Dermis blood vessel endothelial cell (primary cell): ENCODE results near the gene RTKN. TPM values are rescaled to one million over a fixed set of nuclear protein-coding genes. Genes with fewer than 3 reads are reported as not detected.
"Not testable (repeated sequence)": the region's sequence is repeated elsewhere in the genome, so short reads cannot be mapped to it uniquely, and the experiment has no call there.

Experiments
- DNase-seq: peaks from one replicate; pipeline ENCODE4 v3.0.0; 2010
- total RNA-seq: library from RNA; depleted of rRNA; stranded (reverse); fragments of >200 nt; gene quantifications from 2 replicates; pipeline ENCODE4 v1.2.3, GENCODE V29; 2014

Gene RTKN
- total RNA-seq, 1 donor from 2014 or later, result 21.6 TPM

DNA sequence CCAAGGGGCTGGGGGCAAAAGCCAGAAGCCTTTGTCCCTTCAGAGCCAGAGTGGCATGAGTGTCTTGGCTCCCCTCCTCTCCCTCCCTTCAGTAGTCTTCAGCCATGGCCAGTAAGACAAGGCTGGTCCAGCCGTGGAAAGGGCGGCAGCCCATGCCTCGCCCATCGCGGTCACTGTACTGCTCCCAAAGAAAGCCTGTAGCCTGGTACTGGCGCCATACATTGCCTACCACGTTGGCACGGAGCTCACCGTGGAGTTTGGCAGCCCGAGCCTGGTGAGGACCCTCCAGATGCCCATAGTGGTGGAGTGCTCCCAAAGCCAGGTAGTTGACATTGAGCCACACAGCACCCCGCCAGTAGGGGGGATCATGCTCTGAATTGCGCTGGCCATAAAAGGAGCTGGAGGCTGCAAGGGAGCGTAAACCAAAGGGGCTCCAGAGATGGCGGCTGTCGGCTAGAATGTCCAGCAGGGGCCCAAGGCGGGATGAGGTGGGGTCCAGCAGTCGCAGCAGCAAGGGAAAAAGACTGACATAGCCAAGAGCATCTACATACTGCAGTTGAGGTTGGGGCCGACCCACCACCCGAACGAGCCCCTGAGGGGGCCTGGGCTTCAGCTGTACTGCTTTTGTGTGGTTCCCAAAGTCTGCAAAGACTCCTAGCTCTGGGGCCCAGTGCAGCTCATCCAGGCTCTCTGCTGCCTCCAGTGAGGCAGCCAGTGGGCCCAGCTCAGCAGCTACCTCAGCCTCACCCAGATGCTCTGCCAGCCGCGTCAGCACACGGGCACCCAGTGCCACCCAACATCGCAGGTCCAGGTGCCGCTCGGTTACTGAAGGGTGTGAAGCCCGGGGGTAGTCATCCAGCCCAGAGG is 19.7 kb upstream of the RTKN start:
- no peak for DNase-seq

DNA sequence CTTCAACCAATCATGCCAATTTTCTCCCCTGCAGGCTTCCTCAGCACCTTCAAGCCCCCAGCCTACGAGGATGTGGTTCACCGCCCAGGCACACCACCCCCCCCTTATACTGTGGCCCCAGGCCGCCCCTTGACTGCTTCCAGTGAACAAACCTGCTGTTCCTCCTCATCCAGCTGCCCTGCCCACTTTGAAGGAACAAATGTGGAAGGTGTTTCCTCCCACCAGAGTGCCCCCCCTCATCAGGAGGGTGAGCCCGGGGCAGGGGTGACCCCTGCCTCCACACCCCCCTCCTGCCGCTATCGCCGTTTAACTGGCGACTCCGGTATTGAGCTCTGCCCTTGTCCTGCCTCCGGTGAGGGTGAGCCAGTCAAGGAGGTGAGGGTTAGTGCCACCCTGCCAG is 18.4 kb upstream of the RTKN start:
- DNase-seq, result not testable (repeated sequence)

DNA sequence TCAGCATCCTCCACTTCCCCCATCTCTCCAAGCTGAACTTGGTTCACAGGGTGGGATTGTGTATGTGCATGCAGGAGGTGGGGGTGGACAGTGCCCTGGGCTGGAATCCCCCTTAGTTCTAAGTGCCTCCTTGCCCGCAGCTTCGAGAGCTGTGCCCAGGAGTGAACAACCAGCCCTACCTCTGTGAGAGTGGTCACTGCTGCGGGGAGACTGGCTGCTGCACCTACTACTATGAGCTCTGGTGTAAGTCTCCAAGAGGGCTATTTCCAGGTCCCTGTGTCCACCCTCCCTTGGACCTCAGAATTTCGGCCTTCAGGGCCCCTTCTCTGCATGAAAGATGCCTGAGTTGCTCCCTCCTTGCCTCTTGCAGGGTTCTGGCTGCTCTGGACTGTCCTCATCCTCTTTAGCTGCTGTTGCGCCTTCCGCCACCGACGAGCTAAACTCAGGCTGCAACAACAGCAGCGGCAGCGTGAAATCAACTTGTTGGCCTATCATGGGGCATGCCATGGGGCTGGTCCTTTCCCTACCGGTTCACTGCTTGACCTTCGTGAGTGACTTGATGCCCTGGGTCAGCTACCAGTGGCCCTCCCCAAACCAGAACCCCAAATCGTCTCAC is 17.9 kb upstream of the RTKN start:
- DNase-seq, result not testable (repeated sequence)

DNA sequence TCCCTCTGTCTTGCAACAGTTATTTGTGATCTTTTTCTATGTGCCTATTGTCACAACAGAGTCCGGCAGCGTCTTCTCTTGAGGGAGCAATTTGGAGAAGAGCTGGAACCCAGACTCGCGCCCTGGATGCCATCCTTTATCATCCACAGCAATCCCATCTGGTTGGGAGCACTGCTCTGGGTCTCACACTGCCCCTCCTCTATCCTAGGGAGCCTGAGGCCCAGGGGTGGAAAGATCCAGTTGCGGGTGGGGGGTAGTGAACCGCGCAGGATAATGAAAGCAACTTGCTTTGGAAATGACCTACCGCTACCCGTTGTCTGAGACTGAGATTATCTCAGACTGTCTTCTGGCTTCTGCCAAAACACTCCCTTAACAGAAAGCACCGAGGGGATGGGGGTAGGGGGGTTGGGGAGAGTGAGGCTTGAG is 17.2 kb upstream of the RTKN start:
- no peak for DNase-seq

DNA sequence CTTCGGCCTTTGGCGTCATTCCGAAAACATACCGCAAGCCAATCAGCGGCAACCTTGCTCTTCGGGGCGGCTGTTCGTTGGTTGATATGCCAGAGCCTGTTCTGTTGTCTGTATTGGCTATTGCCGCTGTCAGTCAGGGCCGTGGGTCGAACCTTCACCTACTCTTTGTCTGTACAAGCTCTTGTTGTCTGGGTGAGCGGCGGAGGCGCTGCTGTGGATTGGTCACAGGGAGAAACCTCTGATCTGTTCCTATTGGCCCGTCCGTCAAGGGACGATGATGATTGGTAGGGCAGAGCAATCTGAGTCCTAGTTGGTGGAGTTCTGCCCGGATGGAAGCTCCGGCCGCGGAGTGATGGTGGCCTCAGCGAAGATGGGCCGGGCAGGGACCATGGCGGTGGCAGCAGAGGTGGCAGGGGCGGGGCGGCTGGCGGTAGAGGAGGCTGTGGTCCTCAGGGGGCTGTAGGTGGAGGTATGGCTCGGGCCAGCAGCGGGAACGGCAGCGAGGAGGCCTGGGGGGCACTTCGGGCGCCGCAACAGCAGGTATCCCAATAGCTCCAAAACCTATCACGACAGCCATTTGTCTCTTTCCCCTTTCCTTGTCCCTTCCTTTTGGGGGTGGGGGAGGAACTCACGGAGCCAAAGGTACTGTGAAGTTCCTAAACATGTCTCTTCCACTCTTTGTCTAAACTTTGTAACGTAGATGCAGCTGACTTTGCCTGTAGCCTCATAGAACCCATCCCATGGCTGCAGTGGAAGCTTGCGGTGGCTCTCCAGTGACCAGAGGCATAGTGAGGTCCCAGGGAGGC is 16.6 kb upstream of the RTKN start, which contains the start of gene WBP1:
WBP1 (plus strand) TSS at position 307 of the 806 bp plus-strand sequence; CDS start at position 472, 165 bp downstream.
- DNase-seq, result peak; percentile 100

DNA sequence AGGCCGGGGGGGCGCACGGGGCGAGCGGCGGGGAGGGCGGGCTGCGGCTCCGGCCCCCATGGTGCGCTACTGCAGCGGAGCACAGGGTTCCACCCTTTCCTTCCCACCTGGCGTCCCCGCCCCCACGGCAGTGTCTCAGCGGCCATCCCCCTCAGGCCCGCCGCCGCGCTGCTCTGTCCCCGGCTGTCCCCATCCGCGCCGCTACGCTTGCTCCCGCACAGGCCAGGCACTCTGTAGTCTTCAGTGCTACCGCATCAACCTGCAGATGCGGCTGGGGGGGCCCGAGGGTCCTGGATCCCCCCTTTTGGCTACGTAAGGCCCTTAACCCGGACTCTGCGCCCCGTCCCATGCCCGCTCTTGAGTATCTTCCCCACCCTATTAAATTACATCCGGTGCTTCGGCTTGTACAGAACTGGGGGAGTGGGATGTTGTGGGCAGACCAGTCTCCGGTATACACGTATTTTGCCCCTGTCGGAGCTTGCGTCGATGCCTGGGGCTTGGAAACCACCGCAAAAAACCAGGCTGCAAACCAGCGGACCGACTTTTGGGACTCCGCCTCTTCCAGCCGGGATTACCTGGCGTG is 15.9 kb upstream of the RTKN start:
- DNase-seq, result peak; percentile 58

DNA sequence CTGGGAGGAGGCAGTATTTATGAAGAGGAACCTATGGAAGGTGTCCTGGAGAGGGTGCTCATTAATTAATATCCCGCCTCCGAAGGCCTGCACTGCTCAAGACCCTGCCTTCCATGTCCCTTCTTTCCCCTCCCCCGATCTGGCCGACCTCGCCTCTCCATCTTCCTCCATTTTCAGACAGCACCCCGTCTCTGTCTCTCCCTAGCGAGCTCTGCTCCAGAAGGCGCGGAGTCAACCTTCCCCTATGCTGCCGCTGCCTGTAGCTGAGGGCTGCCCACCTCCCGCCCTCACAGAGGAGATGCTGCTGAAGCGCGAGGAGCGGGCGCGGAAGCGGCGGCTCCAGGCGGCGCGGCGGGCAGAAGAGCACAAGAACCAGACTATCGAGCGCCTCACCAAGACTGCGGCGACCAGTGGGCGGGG is 15.4 kb upstream of the RTKN start:
- no peak for DNase-seq

DNA sequence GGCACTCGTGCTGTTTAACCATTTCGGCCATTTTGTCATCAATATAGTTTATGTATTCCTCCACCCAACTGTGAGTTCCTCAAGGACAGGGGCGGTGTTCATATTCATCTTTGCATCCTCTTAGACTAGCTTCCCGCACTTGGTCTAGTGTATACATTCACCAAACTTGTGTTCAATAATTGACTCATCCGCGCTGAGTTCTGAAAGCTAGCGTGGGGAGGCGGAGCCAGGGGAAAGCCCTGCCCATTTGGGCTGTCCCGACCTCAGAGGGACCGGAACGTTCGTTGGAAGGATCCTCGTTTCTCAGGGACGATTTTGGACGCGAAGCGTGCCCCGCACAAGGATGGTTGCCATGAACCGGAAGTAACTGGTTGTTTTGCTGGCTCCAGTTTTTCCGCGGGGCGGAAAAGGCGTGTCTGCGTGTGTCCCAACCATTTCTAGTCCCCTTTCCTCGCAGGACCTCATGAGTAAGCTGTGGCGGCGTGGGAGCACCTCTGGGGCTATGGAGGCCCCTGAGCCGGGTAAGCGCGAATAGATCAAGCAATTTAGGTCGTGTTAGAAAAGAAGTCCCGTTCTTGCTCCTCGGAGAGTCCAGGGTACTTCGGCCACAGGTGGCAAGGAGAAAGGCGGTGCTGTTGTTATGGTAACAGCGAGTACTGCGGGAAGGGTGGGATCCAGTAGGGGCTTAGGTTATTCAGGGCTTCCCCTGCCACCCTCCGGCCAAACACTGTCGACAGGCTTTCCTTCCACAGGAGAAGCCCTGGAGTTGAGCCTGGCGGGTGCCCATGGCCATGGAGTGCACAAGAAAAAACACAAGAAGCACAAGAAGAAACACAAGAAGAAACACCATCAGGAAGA is 13.1 kb upstream of the RTKN start, which contains the start of gene INO80B:
INO80B (plus strand) TSS at position 434 of the 858 bp plus-strand sequence; CDS start at position 464, 30 bp downstream.
- peak; percentile 99 for DNase-seq

DNA sequence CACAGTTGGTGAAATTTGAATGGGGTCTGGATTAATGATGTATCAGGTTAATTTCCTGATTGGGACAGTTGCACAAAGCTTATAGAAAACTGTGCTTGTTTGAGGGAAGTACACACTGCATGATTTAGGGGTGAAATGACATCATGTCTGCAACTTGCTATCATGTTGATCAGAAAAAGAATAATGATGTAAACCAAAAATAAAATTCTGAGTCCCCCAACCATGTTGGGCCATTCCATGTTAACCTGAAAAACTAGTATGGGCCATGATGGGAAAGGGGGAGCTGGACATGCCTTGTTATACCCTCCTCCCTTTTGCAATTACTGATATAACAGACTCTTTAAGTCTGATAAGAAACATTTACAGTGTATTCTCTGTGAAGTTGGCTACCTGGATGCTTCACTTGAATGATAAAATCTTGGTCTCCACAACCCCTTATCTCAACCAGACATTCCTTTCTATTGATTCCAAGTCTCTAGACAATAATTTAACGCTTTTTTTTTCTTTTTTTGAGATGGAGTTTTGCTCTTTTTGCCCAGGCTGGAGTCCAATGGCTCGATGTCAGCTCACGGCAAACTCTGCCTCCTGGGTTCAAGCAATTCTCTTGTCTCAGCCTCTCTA is 8.9 kb upstream of the RTKN start:
- DNase-seq, result no peak

DNA sequence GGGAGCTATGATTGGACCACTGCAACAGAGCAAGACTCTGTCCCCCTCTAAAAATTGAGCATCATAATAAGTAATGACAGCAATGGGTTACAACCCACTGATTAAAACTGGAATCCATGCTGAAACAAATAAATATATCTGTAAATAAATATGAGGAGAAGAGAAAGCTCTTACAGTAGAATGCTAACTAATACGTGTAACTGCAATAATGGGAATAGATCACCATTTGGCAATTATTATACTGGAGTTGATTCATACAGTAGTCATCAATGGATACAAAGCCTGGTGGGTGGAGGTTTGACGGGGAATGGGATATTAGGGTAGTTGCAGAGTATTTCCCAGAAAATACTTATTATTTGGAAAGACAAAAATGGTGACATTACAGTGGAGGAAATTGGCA is 7.0 kb upstream of the RTKN start:
- DNase-seq, result no peak

DNA sequence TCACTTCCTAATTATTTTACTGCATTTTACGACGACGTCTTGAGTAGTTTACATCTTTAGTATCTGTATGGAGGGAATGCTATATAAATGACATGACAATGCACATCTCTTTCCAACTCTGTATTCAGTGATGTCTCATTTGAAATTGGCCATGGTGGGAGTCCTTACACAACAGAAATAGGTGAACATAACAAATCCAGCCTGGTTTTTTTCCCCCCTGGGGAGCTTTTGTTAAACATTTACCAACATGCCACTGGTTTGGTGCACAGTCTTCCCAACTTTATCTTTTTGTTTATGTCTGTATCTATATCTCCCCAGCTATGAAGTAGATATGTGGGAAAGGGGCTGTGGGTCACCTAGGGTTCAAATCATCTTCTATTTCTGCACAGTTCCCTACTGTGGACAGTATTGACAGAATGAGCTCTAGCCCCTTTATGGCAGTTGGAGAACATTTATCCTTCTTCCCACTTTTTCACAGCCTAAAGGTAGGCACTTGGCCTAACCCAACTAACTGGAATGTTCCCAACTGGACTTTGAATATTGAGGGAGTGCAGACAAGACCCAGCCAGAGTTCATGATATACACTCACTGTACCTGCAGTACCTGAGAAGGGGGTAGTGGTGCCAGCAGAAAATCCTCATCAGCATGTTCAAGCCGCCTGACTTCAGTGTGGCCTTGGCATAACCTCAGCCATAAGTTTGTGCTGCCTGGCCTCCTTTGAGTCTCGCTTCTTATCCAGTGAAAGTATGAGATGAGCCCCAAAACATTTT is 5.7 kb upstream of the RTKN start:
- no peak for DNase-seq

DNA sequence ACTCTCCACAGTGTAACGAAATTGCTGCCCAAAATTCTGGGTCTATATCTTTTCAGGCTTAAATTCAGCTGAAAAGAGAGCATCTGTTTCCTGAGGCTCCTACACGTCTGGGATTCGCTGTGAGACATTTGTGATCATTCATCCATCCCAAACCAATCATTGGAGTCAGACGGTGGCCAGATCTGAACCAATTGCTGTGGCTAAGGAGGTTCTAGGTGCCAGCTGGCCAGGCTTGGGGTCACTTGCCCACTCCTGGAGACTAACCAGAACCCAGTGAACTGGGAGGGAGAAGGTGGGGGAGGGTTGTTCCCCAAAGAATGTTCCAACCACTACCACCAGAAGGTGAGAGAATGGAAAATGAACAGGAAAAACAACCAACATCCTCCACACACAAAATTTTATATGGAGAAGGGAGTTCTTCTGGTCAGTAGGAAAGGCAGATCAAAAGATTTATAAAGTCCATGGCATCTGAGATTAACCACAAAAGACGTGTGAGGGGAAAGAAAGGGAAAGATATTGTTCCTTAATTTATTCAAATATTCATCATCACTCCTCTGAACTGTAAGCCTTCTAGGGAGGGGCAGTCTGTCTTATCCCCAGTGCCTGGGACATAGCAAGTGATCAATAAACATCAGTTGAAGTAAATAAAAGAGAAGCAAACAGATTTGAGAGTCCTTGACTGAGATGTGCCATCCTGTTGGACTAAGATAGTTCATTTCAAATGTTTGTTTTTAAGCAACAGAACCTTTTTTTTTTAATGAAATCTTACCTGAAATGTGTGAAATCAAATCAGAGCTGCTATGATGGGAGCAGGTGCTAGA is 3.0 kb upstream of the RTKN start:
- no peak for DNase-seq

DNA sequence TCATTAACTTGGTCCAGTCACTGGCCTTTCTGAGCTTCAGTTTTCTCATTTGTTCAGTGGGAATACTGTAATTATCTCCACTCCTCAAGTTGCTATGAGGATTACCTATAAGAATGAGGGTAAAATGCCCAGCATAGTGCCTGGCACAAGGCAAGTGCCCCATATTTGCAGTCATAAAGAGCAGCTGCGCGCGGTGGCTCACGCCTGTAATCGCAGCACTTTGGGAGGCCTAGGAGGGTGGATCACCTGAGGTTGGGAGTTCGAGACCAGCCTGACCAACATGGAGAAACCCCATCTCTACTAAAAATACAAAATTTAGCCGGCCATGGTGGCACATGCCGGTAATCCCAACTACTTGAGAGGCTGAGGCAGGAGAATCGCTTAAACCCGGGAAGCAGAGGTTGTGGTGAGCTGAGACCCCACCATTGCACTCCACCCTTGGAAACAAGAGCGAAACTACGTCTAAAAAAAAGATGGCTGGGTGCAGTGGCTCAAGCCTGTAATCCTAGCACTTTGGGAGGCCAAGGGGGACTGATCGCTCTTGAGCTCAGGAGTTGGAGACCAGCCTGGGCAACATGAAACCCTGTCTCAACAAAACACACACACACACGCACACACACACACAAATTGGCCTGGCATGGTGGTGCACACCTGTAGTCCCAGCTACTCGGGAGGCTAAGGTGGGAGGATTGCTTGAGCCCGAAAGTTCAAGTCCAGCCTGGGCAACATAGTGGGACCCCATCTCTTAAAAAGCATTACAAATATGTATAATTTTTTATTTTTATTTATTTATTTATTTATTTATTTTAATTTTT is 953 bp upstream of the RTKN start:
- not testable (repeated sequence) for DNase-seq

DNA sequence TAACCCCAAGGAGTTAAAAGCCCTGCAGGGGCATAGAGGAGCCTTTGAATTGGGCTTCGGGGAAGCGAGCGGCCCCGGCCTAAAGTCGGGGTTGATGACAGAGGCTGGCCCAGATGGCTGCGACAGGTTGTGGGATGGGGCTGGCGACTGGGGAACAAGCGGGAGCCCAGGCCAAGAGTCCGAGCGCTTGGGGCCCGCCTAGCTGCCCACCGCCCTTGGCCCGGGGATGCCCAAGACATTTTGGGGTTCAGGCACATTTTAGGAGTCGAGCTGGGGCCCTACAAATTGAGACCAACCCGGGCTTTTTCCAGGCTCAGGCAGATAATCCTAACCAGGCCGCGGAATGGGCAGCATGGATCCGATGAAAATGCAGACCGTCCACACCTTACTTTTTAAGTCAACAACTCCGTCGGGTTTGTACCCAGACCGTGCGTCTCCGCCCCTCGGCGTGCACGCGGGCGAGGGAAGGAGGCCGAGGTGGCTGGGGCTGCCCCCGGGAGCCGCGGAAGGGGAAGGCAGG is 507 bp downstream of the RTKN start:
- no peak for DNase-seq

DNA sequence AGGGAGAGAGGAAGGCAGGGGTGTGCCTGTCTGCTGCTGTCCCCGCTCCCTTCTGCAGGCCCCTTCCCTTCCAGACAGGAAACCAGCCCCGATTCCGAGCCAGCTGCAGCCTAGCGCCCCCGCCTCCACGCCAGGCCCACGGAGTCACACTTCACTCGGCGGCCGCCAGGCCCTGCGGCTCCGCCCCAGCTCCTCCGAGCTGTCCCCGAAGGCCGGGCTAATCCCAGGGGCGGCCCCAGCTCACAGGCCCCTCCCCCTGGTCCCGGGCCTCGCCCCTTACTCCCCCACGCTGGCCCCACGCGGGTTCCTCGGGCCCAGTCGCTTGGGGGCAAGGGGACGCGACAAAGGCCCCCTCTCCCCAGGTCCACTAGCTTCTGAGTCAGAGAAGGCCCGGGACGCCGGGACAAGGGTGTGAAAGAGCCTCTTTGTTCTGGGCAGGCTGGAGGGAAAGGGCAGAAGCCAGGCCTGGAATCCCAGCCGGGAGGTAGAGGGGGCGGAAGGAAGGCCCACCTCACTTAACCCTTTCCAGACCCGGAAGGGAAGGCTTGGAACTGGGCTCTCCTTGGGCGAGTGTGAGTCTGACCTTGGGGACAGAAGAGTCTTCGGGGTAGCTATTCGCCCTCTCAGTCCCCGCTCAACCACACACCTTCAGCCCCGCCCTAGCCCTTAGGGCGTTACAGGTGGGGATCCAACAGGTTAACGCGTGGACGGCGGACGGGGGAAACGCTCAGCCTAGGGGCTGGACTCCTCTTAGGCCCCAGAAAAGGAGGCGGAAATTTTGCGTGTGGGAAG is 1.2 kb downstream of the RTKN start:
- DNase-seq, result peak; percentile 67

DNA sequence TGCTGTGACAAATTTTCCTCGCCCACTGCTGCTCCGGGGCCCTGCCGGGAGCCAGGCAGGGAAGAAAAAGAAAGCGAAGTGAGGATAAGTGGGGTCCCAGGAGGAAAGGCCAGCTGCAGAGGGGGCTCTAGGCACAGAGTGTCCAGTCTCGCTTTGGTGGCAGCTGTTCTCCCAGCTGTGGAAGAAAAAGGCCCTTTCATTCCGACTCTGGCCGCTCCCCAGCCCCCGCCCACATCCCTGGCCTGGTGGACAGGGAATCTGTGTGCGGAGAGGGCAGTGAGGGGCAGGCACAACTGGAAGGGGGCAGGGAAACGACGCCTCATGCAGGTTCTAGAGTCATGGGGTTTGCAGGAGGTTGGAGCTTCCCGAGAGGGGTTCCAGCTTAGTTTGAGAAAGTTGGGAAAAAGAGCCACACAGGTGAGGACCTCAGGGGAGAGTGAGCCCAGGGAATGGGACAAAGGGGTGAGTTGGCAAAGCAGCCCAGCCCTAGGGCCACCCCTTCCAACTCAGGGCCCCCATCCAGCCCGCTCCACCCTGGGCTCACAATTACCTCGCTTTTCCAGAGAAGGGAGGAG is 1.8 kb downstream of the RTKN start:
- DNase-seq, result no peak

DNA sequence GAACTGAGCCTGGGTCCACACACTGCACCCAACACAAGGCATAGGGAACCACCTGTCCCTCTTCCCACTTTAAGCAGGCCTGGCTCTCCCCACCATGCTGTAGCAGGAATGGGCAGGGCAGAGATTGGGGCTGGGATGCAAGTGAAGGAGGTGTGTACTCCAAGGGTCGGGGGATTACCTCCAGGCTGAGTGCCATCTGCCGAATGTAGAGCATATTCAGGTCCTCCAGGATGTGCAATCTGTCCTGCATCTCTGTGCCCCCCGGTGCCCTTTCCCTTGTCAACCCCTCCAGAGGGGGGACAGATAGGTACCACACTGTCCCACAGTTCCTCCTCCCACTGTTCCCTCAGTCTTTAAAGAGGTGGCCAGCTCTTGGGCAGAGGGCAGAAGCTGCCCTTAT is 2.4 kb downstream of the RTKN start:
- no peak for DNase-seq
